SK-N-SH (cell line): ENCODE results near the gene RMC1. TPM values are rescaled to one million over a fixed set of nuclear protein-coding genes. Genes with fewer than 3 reads are reported as not detected.
A peak's percentile ranks its signal among the peaks of the same experiment; 100 is the strongest.

Experiments used
- CTCF ChIA-PET: fragments of 300-600, 350-600 bp; formaldehyde crosslinking; extraction: SDS; loops from one replicate; lab custom pipeline; 2021; lab: Yijun Ruan, JAX
- POLR2A ChIA-PET: fragments of 350-600 bp; sonication (Branson Sonifier 250); formaldehyde crosslinking; extraction: SDS; loops from one replicate; lab custom pipeline; 2020; ENCODE audit warnings: antibody characterized with exemption, inconsistent platforms; lab: Yijun Ruan, JAX
- DNase-seq: peaks from one replicate; pipeline ENCODE4 v3.0.0; 2012
- H2AFZ ChIP-seq: fragments of 200-600 bp; sonication (generic); 2 replicates; pipeline ENCODE4 v1.8.1; 2016; ENCODE audit warnings: antibody characterized with exemption, mild to moderate bottlenecking, low read depth
- H3F3A ChIP-seq: fragments of 200-600 bp; sonication (generic); replicated peaks from 2 replicates; pipeline ENCODE3; 2016; ENCODE audit warnings: antibody characterized with exemption, mild to moderate bottlenecking; ENCODE audit not compliant: insufficient read depth
- H3K27ac ChIP-seq, 2 experiments: fragments of 200-500 bp in 1 of 2; fragments of 200-600 bp in 1 of 2; sonication (Bioruptor generic) in 1 of 2; sonication (generic), shearing (Covaris generic) in 1 of 2; 2 replicates each; pipeline versions ENCODE4 v1.5.1 to v1.6.1; 2014 to 2016; ENCODE audit warnings: low read depth in 2 of 2, inconsistent platforms in 1 of 2, low read length in 1 of 2, mild to moderate bottlenecking in 1 of 2, mixed read lengths in 1 of 2
- H3K27me3 ChIP-seq: fragments of 200-600 bp; sonication (generic), shearing (Covaris generic); 2 replicates; pipeline ENCODE4 v1.6.1; 2016; ENCODE audit warnings: mixed run types; ENCODE audit not compliant: insufficient read depth
- H3K36me3 ChIP-seq, 2 experiments: fragments of 200-500 bp in 1 of 2; fragments of 200-600 bp in 1 of 2; sonication (Bioruptor generic) in 1 of 2; sonication (generic) in 1 of 2; replicated peaks in 1 of 2; 2 replicates each; pipeline versions ENCODE3 to v1.5.1; 2014 to 2016; ENCODE audit warnings: low read length in 1 of 2, mild to moderate bottlenecking in 1 of 2; ENCODE audit not compliant: insufficient read depth in 2 of 2, control insufficient read depth in 1 of 2
- H3K4me1 ChIP-seq, 2 experiments: fragments of 200-500 bp in 1 of 2; fragments of 200-600 bp in 1 of 2; sonication (Bioruptor generic) in 1 of 2; sonication (generic), shearing (Covaris generic) in 1 of 2; 2 replicates each; pipeline versions ENCODE4 v1.5.1 to v1.6.1; 2014 to 2016; ENCODE audit warnings: low read depth in 1 of 2, low read length in 1 of 2, mixed run types in 1 of 2; ENCODE audit not compliant: insufficient read depth in 2 of 2, control insufficient read depth in 1 of 2
- H3K4me2 ChIP-seq: fragments of 200-600 bp; sonication (generic), shearing (Covaris generic); 2 replicates; pipeline ENCODE4 v1.6.1; 2017; ENCODE audit warnings: mixed run types
- H3K4me3 ChIP-seq, 2 experiments: fragments of 200-500 bp in 1 of 2; fragments of 200-600 bp in 1 of 2; sonication (Bioruptor generic) in 1 of 2; sonication (generic), shearing (Covaris generic) in 1 of 2; 2 replicates each; pipeline versions ENCODE4 v1.5.1 to v1.8.1; 2014 to 2016; ENCODE audit warnings: low read depth in 2 of 2, inconsistent platforms in 1 of 2, low read length in 1 of 2, mild to moderate bottlenecking in 1 of 2, mixed read lengths in 1 of 2, moderate library complexity in 1 of 2
- H3K79me2 ChIP-seq: fragments of 200-600 bp; sonication (generic); 2 replicates; pipeline ENCODE4 v1.8.1; 2017; ENCODE audit warnings: mild to moderate bottlenecking; ENCODE audit not compliant: insufficient read depth
- H3K9ac ChIP-seq: fragments of 200-600 bp; sonication (generic); 2 replicates; pipeline ENCODE4 v1.6.1; 2017; ENCODE audit warnings: mixed run types
- H3K9me2 ChIP-seq: fragments of 200-600 bp; sonication (generic); 2 replicates; pipeline ENCODE4 v1.6.1; 2017; ENCODE audit warnings: mixed run types
- H3K9me3 ChIP-seq: fragments of 200-600 bp; sonication (generic); 2 replicates; pipeline ENCODE4 v1.6.1; 2017; ENCODE audit warnings: mixed run types, mild to moderate bottlenecking, moderate library complexity
- H4K20me1 ChIP-seq: fragments of 200-600 bp; sonication (generic); 2 replicates; pipeline ENCODE4 v1.6.1; 2017; ENCODE audit warnings: mild to moderate bottlenecking, mixed run types; ENCODE audit not compliant: insufficient read depth
- CTCF ChIP-seq: fragments of 200-600 bp; sonication (generic); IDR thresholded peaks from 2 replicates; pipeline ENCODE4 v1.6.1; 2017; ENCODE audit warnings: antibody characterized with exemption, mild to moderate bottlenecking, moderate library complexity
- ELF1 ChIP-seq: IDR thresholded peaks from 2 replicates; pipeline ENCODE4 v1.4.0; 2012
- MAX ChIP-seq: IDR thresholded peaks from 2 replicates; pipeline ENCODE4 v1.4.0; 2012; ENCODE audit warnings: low read depth
- MXI1 ChIP-seq: IDR thresholded peaks from 2 replicates; pipeline ENCODE4 v1.6.1; 2012; ENCODE audit warnings: mild to moderate bottlenecking, low read depth, low read length, improper control_type of control experiment
- RAD21 ChIP-seq: IDR thresholded peaks from 2 replicates; pipeline ENCODE4 v1.6.1; 2012; ENCODE audit warnings: mild to moderate bottlenecking, low read length
- REST ChIP-seq: IDR thresholded peaks from 2 replicates; pipeline ENCODE4 v1.6.1; 2012; ENCODE audit warnings: mild to moderate bottlenecking, low read depth, low read length, moderate library complexity
- RXRA ChIP-seq: IDR thresholded peaks from 2 replicates; pipeline ENCODE4 v1.4.0; 2012; ENCODE audit warnings: low read depth, mild to moderate bottlenecking, borderline replicate concordance
- SMC3 ChIP-seq: IDR thresholded peaks from 2 replicates; pipeline ENCODE4 v1.6.1; 2012; ENCODE audit warnings: low read depth, low read length, improper control_type of control experiment
- YY1 ChIP-seq: IDR thresholded peaks from 2 replicates; pipeline ENCODE4 v1.4.0; 2012; ENCODE audit warnings: low read depth, mild to moderate bottlenecking
- WGBS: methylation state at CpG from one replicate; pipeline ENCODE4 v1.1.6; 2017; ENCODE audit warnings: low lambda C conversion rate; 5-methylcytosine and 5-hydroxymethylcytosine counted together
- polyA plus RNA-seq, 3 experiments: library from polyadenylated mRNA; depleted of rRNA; stranded (reverse); fragments of >200 nt; gene quantifications; 2 replicates each; pipeline ENCODE4 v1.2.3, GENCODE V29; 2012
- TF ChIP-seq, protein P1 (sequence below): IDR thresholded peaks from 2 replicates; pipeline ENCODE4 v1.4.0; 2012; ENCODE audit warnings: low read depth, borderline replicate concordance
- TF ChIP-seq, protein P2 (sequence below): fragments of 150-350 bp; IDR thresholded peaks from 2 replicates; pipeline ENCODE4 v1.6.1; 2016; ENCODE audit warnings: mild to moderate bottlenecking, low read depth, low read length

RMC1 gene
- polyA plus RNA-seq, 1 of the 3 experiments (the other 2 are of a cell fraction), result 26.4 TPM

DNA sequence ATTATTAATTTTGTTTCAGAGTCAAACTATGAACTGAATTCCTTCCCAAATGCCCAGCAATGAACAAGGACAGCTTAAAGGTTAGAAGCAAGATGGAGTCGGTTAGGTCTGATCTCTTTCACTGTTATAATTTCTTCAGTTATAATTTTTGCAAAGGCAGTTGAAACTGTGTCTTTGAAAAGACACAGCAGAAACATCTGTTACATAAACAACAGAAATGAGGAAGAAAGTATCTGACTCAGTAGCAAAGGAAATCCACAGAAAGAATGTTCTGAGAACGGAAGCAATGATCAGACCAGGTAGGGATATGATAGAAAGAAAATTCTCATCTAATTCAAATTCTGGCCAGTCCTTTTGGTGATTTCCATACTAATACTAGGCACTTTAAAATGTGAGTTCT is 5.2 kb upstream of the RMC1 start (continued):
- TF ChIP-seq, protein P1, sequence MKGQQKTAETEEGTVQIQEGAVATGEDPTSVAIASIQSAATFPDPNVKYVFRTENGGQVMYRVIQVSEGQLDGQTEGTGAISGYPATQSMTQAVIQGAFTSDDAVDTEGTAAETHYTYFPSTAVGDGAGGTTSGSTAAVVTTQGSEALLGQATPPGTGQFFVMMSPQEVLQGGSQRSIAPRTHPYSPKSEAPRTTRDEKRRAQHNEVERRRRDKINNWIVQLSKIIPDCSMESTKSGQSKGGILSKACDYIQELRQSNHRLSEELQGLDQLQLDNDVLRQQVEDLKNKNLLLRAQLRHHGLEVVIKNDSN, result no peak
- TF ChIP-seq, protein P2, sequence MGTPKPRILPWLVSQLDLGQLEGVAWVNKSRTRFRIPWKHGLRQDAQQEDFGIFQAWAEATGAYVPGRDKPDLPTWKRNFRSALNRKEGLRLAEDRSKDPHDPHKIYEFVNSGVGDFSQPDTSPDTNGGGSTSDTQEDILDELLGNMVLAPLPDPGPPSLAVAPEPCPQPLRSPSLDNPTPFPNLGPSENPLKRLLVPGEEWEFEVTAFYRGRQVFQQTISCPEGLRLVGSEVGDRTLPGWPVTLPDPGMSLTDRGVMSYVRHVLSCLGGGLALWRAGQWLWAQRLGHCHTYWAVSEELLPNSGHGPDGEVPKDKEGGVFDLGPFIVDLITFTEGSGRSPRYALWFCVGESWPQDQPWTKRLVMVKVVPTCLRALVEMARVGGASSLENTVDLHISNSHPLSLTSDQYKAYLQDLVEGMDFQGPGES, result no peak
- TF ChIP-seq REST (no peak), MAX (no peak), RXRA (no peak), ELF1 (no peak), MXI1 (no peak), YY1 (no peak)

DNA sequence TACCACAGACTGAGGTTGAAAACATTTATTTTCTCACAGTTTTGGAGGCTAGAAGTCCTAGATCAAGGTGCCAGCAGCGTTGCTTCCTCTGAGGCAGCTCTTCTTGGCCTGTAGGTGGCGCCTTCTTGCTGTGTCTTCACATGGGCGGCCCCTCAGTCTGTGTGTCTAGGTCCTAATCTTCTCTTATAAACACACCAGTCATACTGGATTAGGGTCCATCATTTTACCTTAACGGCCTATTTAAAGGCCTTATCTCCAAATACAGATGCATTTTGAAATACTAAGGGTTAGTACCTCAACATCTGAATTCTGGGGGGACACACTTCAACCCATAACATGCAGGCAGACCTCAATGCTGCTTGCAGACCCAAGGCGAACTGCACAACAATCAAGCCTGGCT is 4.4 kb upstream of the RMC1 start:
- H3K27me3 ChIP-seq, result no peaks in the 10 kb centered on the region
- ChIA-PET POLR2A (no interaction called here), CTCF (interaction anchor here (0.6 to 2.5 kb wide), 34 partner anchors 9 to 700 kb away, joined by 3 to 22 read pairs (median 4); partner anchors contain the start of gene NPC1)
- H3K9me2 ChIP-seq, result no peaks in the 10 kb centered on the region
- no peaks in the 10 kb centered on the region for H3K9me3 ChIP-seq
- H3K4me2 ChIP-seq, result 0 out of 2 replicates have a peak overlapping the region, but pooled peaks have one; percentile 12
- DNase-seq, result peak; percentile 68
- H3F3A ChIP-seq, result no peaks in the 10 kb centered on the region
- peak overlapping the region in 1 of 2 experiments; percentile 33; a peak in 1 of 4 replicates for H3K4me3 ChIP-seq
- no peaks in the 10 kb centered on the region for H4K20me1 ChIP-seq
- no peak overlapping the region for H3K9ac ChIP-seq
- 28% methylated on average over 5 of the region's 5 CpGs for WGBS
- H3K36me3 ChIP-seq, result no peaks in the 10 kb centered on the region
- TF ChIP-seq, protein P2, result no peak
- TF ChIP-seq CTCF (peak; percentile 93), SMC3 (peak; percentile 55), RAD21 (peak; percentile 78)
- peak overlapping the region; percentile 70; the same call in 1 of the 2 replicates for H2AFZ ChIP-seq
- peaks cover 5% of the 10 kb centered on the region for H3K79me2 ChIP-seq
- peaks cover 0 to 4% of the 10 kb centered on the region in 2 experiments; a peak in 1 of 4 replicates for H3K4me1 ChIP-seq
- no peak overlapping the region for H3K27ac ChIP-seq
